Measurements from ENCODE around the gene NFATC1.

Gene NFATC1

GRCh38 chr18:79510731-79511241, 115.1 kb downstream of the NFATC1 start:
- no peak for TF ChIP-seq CTCF (conservative IDR thresholded peaks at IDR 0.05)
- TF ChIP-seq ZFX (IDR thresholded peaks at IDR 0.05) = no peak
- H3K27ac ChIP-seq = no peak overlapping the region

GRCh38 chr18:79511271-79511670, 115.5 kb downstream of the NFATC1 start:
- H3K27ac ChIP-seq = no peak overlapping the region
- TF ChIP-seq ZFX (IDR thresholded peaks at IDR 0.05) (no peak), CTCF (conservative IDR thresholded peaks at IDR 0.05) (no peak)

GRCh38 chr18:79511671-79512301, 116.1 kb downstream of the NFATC1 start:
- TF ChIP-seq CTCF (conservative IDR thresholded peaks at IDR 0.05) (no peak), ZFX (IDR thresholded peaks at IDR 0.05) (no peak)
- no peak overlapping the region for H3K27ac ChIP-seq

GRCh38 chr18:79512461-79513380, 117.0 kb downstream of the NFATC1 start:
- TF ChIP-seq ZFX (IDR thresholded peaks at IDR 0.05) = no peak
- TF ChIP-seq CTCF (conservative IDR thresholded peaks at IDR 0.05) = no peak
- no peak overlapping the region for H3K27ac ChIP-seq

- TF ChIP-seq CTCF (conservative IDR thresholded peaks at IDR 0.05) (no peak), ZFX (IDR thresholded peaks at IDR 0.05) (no peak)
- H3K27ac ChIP-seq = no peak overlapping the region
Measured at GRCh38 chr18:79513381-79514081, 117.8 kb downstream of the NFATC1 start.

GRCh38 chr18:79515331-79515730, 119.6 kb downstream of the NFATC1 start:
- TF ChIP-seq CTCF (conservative IDR thresholded peaks at IDR 0.05) = no peak
- no peak for TF ChIP-seq ZFX (IDR thresholded peaks at IDR 0.05)

More at GRCh38 chr18:79515331-79515730, 119.6 kb downstream of the NFATC1 start:
- H3K27ac ChIP-seq = no peak overlapping the region

Measured in C4-2B (cell line).